ENCODE measurements around the gene EIF5AL1.
"Not testable (repeated sequence)": the region's sequence is repeated elsewhere in the genome, so short reads cannot be mapped to it uniquely, and the experiment has no call there.

EIF5AL1 gene

GRCh38 chr10:79516532-79517205, 4.3 kb downstream of the EIF5AL1 start:
- not testable (repeated sequence) for DNase-seq

GRCh38 chr10:79517567-79517966, 5.2 kb downstream of the EIF5AL1 start:
- not testable (repeated sequence) for DNase-seq

- not testable (repeated sequence) for DNase-seq
Measured at GRCh38 chr10:79521751-79522150, 9.4 kb downstream of the EIF5AL1 start.

- not testable (repeated sequence) for DNase-seq
Measured at GRCh38 chr10:79522464-79522863, 10.1 kb downstream of the EIF5AL1 start.

GRCh38 chr10:79523157-79523853, 11.0 kb downstream of the EIF5AL1 start:
- not testable (repeated sequence) for DNase-seq

- not testable (repeated sequence) for DNase-seq
Measured at GRCh38 chr10:79525049-79525710, 12.8 kb downstream of the EIF5AL1 start.

- not testable (repeated sequence) for DNase-seq
Measured at GRCh38 chr10:79528261-79528660, 15.9 kb downstream of the EIF5AL1 start.

GRCh38 chr10:79533142-79533902, 21.0 kb downstream of the EIF5AL1 start:
- not testable (repeated sequence) for DNase-seq

GRCh38 chr10:79533903-79534175, 21.5 kb downstream of the EIF5AL1 start:
- DNase-seq, result not testable (repeated sequence)

GRCh38 chr10:79538311-79538710, 26.0 kb downstream of the EIF5AL1 start:
- DNase-seq, result not testable (repeated sequence)

- not testable (repeated sequence) for DNase-seq
Measured at GRCh38 chr10:79540930-79541329, 28.6 kb downstream of the EIF5AL1 start.

GRCh38 chr10:79542626-79543025, 30.3 kb downstream of the EIF5AL1 start:
- DNase-seq, result no peak

- DNase-seq, result not testable (repeated sequence)
Measured at GRCh38 chr10:79544408-79544807, 32.1 kb downstream of the EIF5AL1 start.

- DNase-seq, result not testable (repeated sequence)
Measured at GRCh38 chr10:79544926-79545659, 32.8 kb downstream of the EIF5AL1 start.

- not testable (repeated sequence) for DNase-seq
Measured at GRCh38 chr10:79547128-79547527, 34.8 kb downstream of the EIF5AL1 start.

GRCh38 chr10:79547973-79548372, 35.6 kb downstream of the EIF5AL1 start:
- no peak for DNase-seq

- DNase-seq, result no peak
Measured at GRCh38 chr10:79552143-79552542, 39.8 kb downstream of the EIF5AL1 start.

- DNase-seq, result no peak
Measured at GRCh38 chr10:79555354-79556309, 43.3 kb downstream of the EIF5AL1 start.

- not testable (repeated sequence) for DNase-seq
Measured at GRCh38 chr10:79556961-79557360, 44.6 kb downstream of the EIF5AL1 start.

- DNase-seq, result no peak
Measured at GRCh38 chr10:79559726-79560125, 47.4 kb downstream of the EIF5AL1 start.

- no peak for DNase-seq
Measured at GRCh38 chr10:79560160-79560709, 47.9 kb downstream of the EIF5AL1 start, which contains the start of gene SFTPA2. Gene SFTPA2, minus strand, starts transcription at chr10:79560407. Its CDS starts 924 bp downstream, at chr10:79559483.
